ENCODE measurements around the gene ST3GAL3. TPM values are rescaled to one million over a fixed set of nuclear protein-coding genes. Genes with fewer than 3 reads are reported as not detected.

ST3GAL3 gene
- total and polyA plus RNA-seq, 10 of the 15 experiments (the other 5 are each of a cell fraction or from before 2014, with no cell fraction given), result 1.2 to 19.3 (median 11.0) TPM

GRCh38 chr1:43683560-43683959, 23.8 kb upstream of the ST3GAL3 start:
- Histone ChIP-seq H3K9ac (ENCODE audit: control insufficient read depth, insufficient read depth, low read length) (no peak overlapping the region), H4K20me1 (ENCODE audit: control insufficient read depth, insufficient read depth) (no peaks in the 10 kb centered on the region), H3K9me3 (replicated peaks; ENCODE audit: control insufficient read depth, insufficient read depth, low read length) (no peaks in the 10 kb centered on the region), H3K27me3 (replicated peaks in 1 of 2; ENCODE audit: control insufficient read depth in 2 of 2, insufficient read depth in 2 of 2, low read length in 1 of 2) (no peaks in the 10 kb centered on the region), H3K4me3 (no peak overlapping the region), H3K79me2 (ENCODE audit: control insufficient read depth, insufficient read depth, low read length) (no peaks in the 10 kb centered on the region), H3K4me1 (ENCODE audit: control insufficient read depth, insufficient read depth, low read length) (no peaks in the 10 kb centered on the region), H3K27ac (ENCODE audit: control insufficient read depth, insufficient read depth) (no peak overlapping the region), H2AFZ (ENCODE audit: control insufficient read depth, low read depth, low read length) (no peak overlapping the region), H3K36me3 (ENCODE audit: control insufficient read depth in 2 of 2, insufficient read depth in 2 of 2, low read length in 1 of 2) (peaks cover 19 to 33% of the 10 kb centered on the region in 2 experiments), H3K4me2 (ENCODE audit: control insufficient read depth, insufficient read depth) (no peak overlapping the region)
- in situ Hi-C loops (cut with MboI) (no loop called here), intact Hi-C loops (cut with micrococcal nuclease; ENCODE audit: unreplicated experiment) (no loop called here)
- RAD21 ChIA-PET (ENCODE audit: unreplicated experiment), result no interaction called here
- no peak for FAIRE-seq
- no peak for DNase-seq (ENCODE audit: low read depth, low spot score)
- no TSS peak for BruUV-seq (replicated peaks)
- CTCF ChIA-PET, result no interaction called here
- TF ChIP-seq DPF2 (IDR thresholded peaks at IDR 0.05), result no peak
- no peak for TF ChIP-seq NBN (IDR thresholded peaks at IDR 0.05)
- TF ChIP-seq PBX3 (IDR thresholded peaks at IDR 0.05; ENCODE audit: insufficient replicate concordance, low read depth, low read length), result no peak
- TF ChIP-seq E2F4 (IDR thresholded peaks at IDR 0.05; ENCODE audit: low read depth, low read length), result no peak
- TF ChIP-seq ZZZ3 (IDR thresholded peaks at IDR 0.05; ENCODE audit: control insufficient read depth, insufficient read length, low read depth), result no peak
- no peak for TF ChIP-seq ZSCAN29 (IDR thresholded peaks at IDR 0.05)
- no peak for TF ChIP-seq SUPT20H (IDR thresholded peaks at IDR 0.05; ENCODE audit: borderline replicate concordance, control insufficient read depth, low read depth, low read length)
- TF ChIP-seq HDAC6 (IDR thresholded peaks at IDR 0.05; ENCODE audit: unreplicated experiment), result no peak
- TF ChIP-seq EP300 (IDR thresholded peaks at IDR 0.05; ENCODE audit: borderline replicate concordance in 1 of 2, control insufficient read depth in 1 of 2, low read depth in 2 of 2, low read length in 2 of 2), result no peak
- no peak for TF ChIP-seq NR2C1 (IDR thresholded peaks at IDR 0.05)
- TF ChIP-seq EZH2 (IDR thresholded peaks at IDR 0.05; ENCODE audit: borderline replicate concordance, control insufficient read depth, low read depth, low read length), result no peak
- ATAC-seq, result no peak
- POLR2A ChIA-PET, result interaction anchor here (0.5 kb wide), 1 partner anchor 639 kb away, joined by 3 read pairs; no protein-coding TSS in a partner anchor
- WGBS (ENCODE audit: insufficient coverage, insufficient replicate concordance, low lambda C conversion rate, missing lambda C conversion rate), result 83% methylated on average over 4 of the region's 4 CpGs
- SMC1A ChIA-PET (ENCODE audit: uncharacterized antibody, unreplicated experiment), result interaction anchor here (0.5 to 0.8 kb wide), 2 partner anchors 13 to 243 kb away, joined by 3 read pairs; no protein-coding TSS in a partner anchor

All from GM12878 (cell line).